K562 (cell line): ENCODE data around the gene KBTBD3. TPM values are rescaled to one million over a fixed set of nuclear protein-coding genes. Genes with fewer than 3 reads are reported as not detected.

ENCODE experiments used
- ATAC-seq: fragments of 200-7000 bp; cut with Tn5 transposase; 3 replicates; pipeline ENCODE4 v1.9.1; 2020; ENCODE audit warnings: moderate library complexity
- BruUV-seq: library from RNA; stranded (reverse); fragments of 400-500 nt; replicated peaks from 2 replicates; lab custom pipeline; 2021; lab: Mats Ljungman, UMichigan
- CTCF ChIA-PET: fragments of 300-600 bp; formaldehyde crosslinking; extraction: SDS; loops from one replicate; lab custom pipeline; 2021; ENCODE audit warnings: low intra/inter-chr PET ratio; lab: Yijun Ruan, JAX
- POLR2A ChIA-PET: fragments of 300-600, 350-650 bp; sonication (Branson Sonifier 250); formaldehyde crosslinking; extraction: SDS; loops from one replicate; lab custom pipeline; 2021; ENCODE audit warnings: antibody characterized with exemption, inconsistent platforms; lab: Yijun Ruan, JAX
- DNase-seq, 4 experiments: peaks; one replicate each; pipeline versions ENCODE4 v3.0.0 to v3.0.0-alpha.2; 2011 to 2018; ENCODE audit warnings: low spot score in 3 of 4, mixed read lengths in 3 of 4; ENCODE audit errors: extremely low read depth in 1 of 4
- FAIRE-seq: peaks from 2 replicates; lab custom pipeline; 2011; peaks lifted over from hg19 to GRCh38; lab: Jason Lieb, UNC
- H2AFZ ChIP-seq: 2 replicates; pipeline ENCODE4 v1.6.0; 2011; ENCODE audit warnings: low read depth, low read length, control low read depth, inconsistent platforms
- H3K27ac ChIP-seq: fragments of 200-600 bp; 3 replicates; pipeline ENCODE4 v1.8.0; 2011; ENCODE audit warnings: low read depth, mild to moderate bottlenecking, control low read depth, inconsistent platforms, low read length, moderate library complexity, mixed read lengths; ENCODE audit errors: extremely low read depth
- H3K27me3 ChIP-seq, 2 experiments: fragments of 300-600 bp in 1 of 2; 2 replicates in 1 of 2; 3 replicates in 1 of 2; pipeline versions ENCODE4 v1.6.0 to v1.8.0; 2011; ENCODE audit warnings: inconsistent platforms in 2 of 2, low read length in 2 of 2, mild to moderate bottlenecking in 1 of 2, mixed read lengths in 1 of 2, moderate library complexity in 1 of 2; ENCODE audit not compliant: control insufficient read depth in 2 of 2, insufficient read depth in 2 of 2
- H3K36me3 ChIP-seq: fragments of 300-600 bp; 3 replicates; pipeline ENCODE4 v1.8.0; 2011; ENCODE audit warnings: mild to moderate bottlenecking, low read length, inconsistent platforms; ENCODE audit not compliant: control insufficient read depth, insufficient read depth
- H3K4me1 ChIP-seq, 2 experiments: fragments of 200-600 bp in 1 of 2; replicated peaks in 1 of 2; 2 replicates in 1 of 2; 3 replicates in 1 of 2; pipeline versions ENCODE4 v1.5.1 to v1.8.0; 2011; ENCODE audit warnings: inconsistent platforms in 2 of 2, low read length in 2 of 2, mild to moderate bottlenecking in 1 of 2, mixed read lengths in 1 of 2, moderate library complexity in 1 of 2; ENCODE audit not compliant: control insufficient read depth in 2 of 2, insufficient read depth in 2 of 2
- H3K4me2 ChIP-seq: 2 replicates; pipeline ENCODE4 v1.6.1; 2011; ENCODE audit warnings: low read length, control low read depth, inconsistent platforms, mixed read lengths; ENCODE audit not compliant: insufficient read depth
- H3K4me3 ChIP-seq: fragments of 200-600 bp; sonication (generic), shearing (Covaris generic); 2 replicates; pipeline ENCODE4 v1.5.1; 2016; ENCODE audit warnings: control low read depth, inconsistent platforms
- H3K79me2 ChIP-seq: fragments of 200-600 bp; 3 replicates; pipeline ENCODE4 v1.8.0; 2011; ENCODE audit warnings: low read length, inconsistent platforms; ENCODE audit not compliant: control insufficient read depth, insufficient read depth
- H3K9ac ChIP-seq, 2 experiments: 2 replicates each; pipeline versions ENCODE4 v1.6.0 to v1.6.1; 2011; ENCODE audit warnings: low read depth in 2 of 2, low read length in 2 of 2, control low read depth in 1 of 2, inconsistent platforms in 1 of 2, mild to moderate bottlenecking in 1 of 2, mixed read lengths in 1 of 2; ENCODE audit not compliant: insufficient read depth in 1 of 2
- H3K9me1 ChIP-seq: one replicate; pipeline ENCODE4 v1.6.0; 2011; ENCODE audit warnings: inconsistent platforms, mild to moderate bottlenecking, low read length, moderate library complexity; ENCODE audit not compliant: control insufficient read depth, insufficient read depth
- H3K9me3 ChIP-seq: replicated peaks from 2 replicates; pipeline ENCODE4 v1.5.1; 2011; ENCODE audit warnings: low read depth, low read length, inconsistent platforms; ENCODE audit not compliant: control insufficient read depth, insufficient read depth
- H4K20me1 ChIP-seq: replicated peaks from 2 replicates; pipeline ENCODE4 v1.6.1; 2011; ENCODE audit warnings: low read length, inconsistent platforms, mixed read lengths; ENCODE audit not compliant: control insufficient read depth, insufficient read depth
- BCOR ChIP-seq: fragments of 450-650 bp; IDR thresholded peaks from 2 replicates; pipeline ENCODE4 v1.6.1; 2016
- EP300 ChIP-seq: IDR thresholded peaks from 2 replicates; pipeline ENCODE4 v1.6.1; 2012; ENCODE audit warnings: low read length, improper control_type of control experiment
- HDAC3 ChIP-seq: fragments of 450-650 bp; IDR thresholded peaks from 2 replicates; pipeline ENCODE4 v1.6.1; 2018; ENCODE audit warnings: borderline replicate concordance, mild to moderate bottlenecking, moderate library complexity; ENCODE audit not compliant: partially characterized antibody
- HNRNPLL ChIP-seq: fragments of 200-400 bp; formaldehyde crosslinking; IDR thresholded peaks from 2 replicates; pipeline ENCODE4 v1.6.1; 2017; ENCODE audit warnings: low read length, low read depth, mild to moderate bottlenecking; ENCODE audit not compliant: poor library complexity, severe bottlenecking
- JUND ChIP-seq, 2 experiments: IDR thresholded peaks; 2 replicates in 1 of 2; 3 replicates in 1 of 2; pipeline ENCODE4 v1.6.1; 2011; ENCODE audit warnings: borderline replicate concordance in 2 of 2, low read depth in 2 of 2, low read length in 2 of 2, improper control_type of control experiment in 1 of 2, missing biosample characterization in 1 of 2, missing genetic modification characterization in 1 of 2, missing genetic modification reagents in 1 of 2
- MXI1 ChIP-seq: IDR thresholded peaks from 2 replicates; pipeline ENCODE4 v1.6.1; 2011; ENCODE audit warnings: low read depth, mild to moderate bottlenecking, improper control_type of control experiment, low read length
- NCOA2 ChIP-seq, 2 experiments: fragments of 450-650 bp; IDR thresholded peaks; 2 replicates each; pipeline ENCODE4 v1.6.1; 2018; ENCODE audit warnings: mild to moderate bottlenecking in 2 of 2, moderate library complexity in 1 of 2; ENCODE audit not compliant: partially characterized antibody in 2 of 2
- NRF1 ChIP-seq, 2 experiments: fragments of 450-650 bp; IDR thresholded peaks in 1 of 2; conservative IDR thresholded peaks in 1 of 2; 2 replicates each; pipeline ENCODE4 v1.6.1; 2014; ENCODE audit warnings: mild to moderate bottlenecking in 2 of 2
- POLR2A ChIP-seq: fragments of 450-650 bp; conservative IDR thresholded peaks from 2 replicates; pipeline ENCODE4 v1.6.1; 2016
- SMAD3 ChIP-seq: fragments of 450-650 bp; formaldehyde crosslinking; conservative IDR thresholded peaks from 2 replicates; pipeline ENCODE4 v1.4.0; 2020; ENCODE audit warnings: mild to moderate bottlenecking
- TCF3 ChIP-seq: sonication (generic); formaldehyde crosslinking; IDR thresholded peaks from 2 replicates; pipeline ENCODE4 v1.4.0; 2020; ENCODE audit warnings: mild to moderate bottlenecking, missing genetic modification reagents
- THRAP3 ChIP-seq: fragments of 450-650 bp; IDR thresholded peaks from 2 replicates; pipeline ENCODE4 v1.6.1; 2016; ENCODE audit warnings: mild to moderate bottlenecking, inconsistent platforms, borderline replicate concordance
- ZNF232 ChIP-seq: sonication (generic); formaldehyde crosslinking; IDR thresholded peaks from 2 replicates; pipeline ENCODE4 v1.8.0; 2022; ENCODE audit warnings: mild to moderate bottlenecking, missing genetic modification reagents
- ZNF57 ChIP-seq: fragments of 450-650 bp; formaldehyde crosslinking; IDR thresholded peaks from 2 replicates; pipeline ENCODE4 v1.4.0; 2020; ENCODE audit warnings: mild to moderate bottlenecking, moderate library complexity
- ZNF766 ChIP-seq: fragments of 200-800 bp; sonication (Bioruptor generic); conservative IDR thresholded peaks from 2 replicates; pipeline ENCODE4 v1.6.1; 2016; ENCODE audit warnings: missing genetic modification characterization, missing compliant biosample characterization
- ZSCAN32 ChIP-seq: fragments of 450-650 bp; formaldehyde crosslinking; IDR thresholded peaks from 2 replicates; pipeline ENCODE4 v1.4.0; 2020; ENCODE audit warnings: mild to moderate bottlenecking, moderate library complexity
- WGBS: fragments of 100-300 bp; shearing (Covaris generic); methylation state at CpG from one replicate; pipeline ENCODE4 v1.1.6; 2016; ENCODE audit warnings: low coverage, mixed read lengths; ENCODE audit not compliant: insufficient coverage; ENCODE audit errors: missing lambda C conversion rate; 5-methylcytosine and 5-hydroxymethylcytosine counted together
- in situ Hi-C: fragments of 300-500 bp; cut with MboI; formaldehyde crosslinking; loops from 4 replicates; pipeline ENCODE4 v1.15.0; 2018; ENCODE audit warnings: inconsistent platforms, mixed read lengths
- intact Hi-C: fragments of 100-400 bp; cut with micrococcal nuclease; formaldehyde crosslinking; loops from 2 replicates; pipeline ENCODE4 v1.14.2; 2022
- polyA plus RNA-seq, 8 experiments: library from polyadenylated mRNA; depleted of rRNA in 4 of 8; stranded (reverse) in 5 of 8; unstranded in 3 of 8; fragments of >200 nt; fragmentation: Nextera tagmentation in 2 of 8; fragmentation: Illumina TruSeq in 1 of 8; extraction: Ambion mirVana in 2 of 8; extraction: Trizol in 1 of 8; gene quantifications; 2 replicates each; pipeline versions ENCODE4 v1.2.1 to v1.2.3, GENCODE V29; 2011 to 2014; ENCODE audit warnings: inconsistent platforms in 1 of 8, missing spikeins in 1 of 8
- total RNA-seq, 7 experiments: library from RNA; depleted of rRNA in 6 of 7; stranded (reverse); fragments of >200 nt in 6 of 7; fragmentation: Illumina TruSeq in 2 of 7; extraction: Trizol in 2 of 7; gene quantifications; 2 replicates each; pipeline versions ENCODE4 v1.2.1 to v1.2.3, GENCODE V29; 2011 to 2021; ENCODE audit warnings: low replicate concordance in 1 of 7
- TF ChIP-seq, protein P1 (sequence below): fragments of 250-450 bp; sonication (Bioruptor Pico); IDR thresholded peaks from 2 replicates; pipeline ENCODE4 v1.5.0; 2021

KBTBD3 gene
- total and polyA plus RNA-seq, 9 of the 15 experiments (the other 6 are each of a cell fraction or from before 2014, with no cell fraction given), result 4.2 to 31.2 (median 6.4) TPM

DNA sequence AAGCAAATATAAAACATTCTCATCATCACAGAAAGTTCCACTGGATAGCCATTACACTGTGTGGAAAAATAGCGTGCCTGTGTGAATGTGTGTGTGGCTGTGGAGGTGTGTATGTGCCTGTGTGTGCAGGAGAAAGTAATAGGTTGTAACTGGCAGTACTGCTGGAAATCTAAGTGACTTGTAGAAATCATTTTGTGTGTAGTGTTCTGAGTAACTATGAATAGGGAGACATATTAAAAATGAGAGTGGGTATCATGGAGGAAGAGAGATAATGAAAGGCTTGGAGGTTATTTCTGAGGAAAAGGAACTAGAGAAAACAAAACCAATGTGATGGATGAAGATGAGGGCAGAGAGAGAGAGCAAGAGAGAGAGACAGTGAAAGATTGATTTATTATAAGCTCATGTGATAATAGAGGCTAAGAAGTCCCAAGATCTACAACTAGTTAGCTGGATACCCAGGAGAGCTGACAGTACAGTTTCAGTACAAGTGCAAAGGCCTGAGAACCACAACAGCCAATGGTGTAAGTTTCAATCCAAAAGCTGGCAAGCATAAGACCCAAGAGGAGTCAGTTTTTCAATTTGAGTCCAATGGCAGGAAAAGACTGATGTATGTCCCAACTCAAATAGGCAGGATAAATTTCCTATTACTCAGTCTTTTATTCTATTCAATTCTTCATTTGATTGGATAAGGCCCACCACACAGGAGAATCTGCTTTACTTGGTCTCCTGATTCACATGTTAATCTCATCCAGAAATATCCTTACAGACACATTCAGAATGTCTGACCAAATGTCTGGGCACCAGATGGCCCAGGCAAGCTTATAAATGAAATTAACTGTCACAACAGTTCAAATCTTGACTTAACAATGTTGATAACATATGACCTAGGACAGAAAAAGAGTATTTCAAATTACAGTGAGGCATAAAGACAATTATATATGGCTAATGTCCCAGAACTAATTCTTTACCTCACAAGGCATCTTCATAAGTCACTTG is 14.9 kb downstream of the KBTBD3 start:
- CTCF ChIA-PET, result no interaction called here
- intact Hi-C loops, result no loop called here

More for the DNA sequence above, 14.9 kb downstream of the KBTBD3 start:
- Histone ChIP-seq H3K79me2 (no peaks in the 10 kb centered on the region), H2AFZ (no peak overlapping the region), H3K9me3 (no peaks in the 10 kb centered on the region), H3K4me3 (no peak overlapping the region), H3K9me1 (no peaks in the 10 kb centered on the region), H3K4me2 (no peak overlapping the region), H3K27me3 (no peaks in the 10 kb centered on the region), H3K9ac (no peak overlapping the region), H3K27ac (no peak overlapping the region), H3K36me3 (no peaks in the 10 kb centered on the region), H4K20me1 (no peaks in the 10 kb centered on the region), H3K4me1 (no peaks in the 10 kb centered on the region)
- FAIRE-seq (no peak), DNase-seq (no peak), ATAC-seq (no peak)
- no TSS peak for BruUV-seq
- TF ChIP-seq MXI1 (no peak), SMAD3 (CRISPR knock-in tag) (no peak), HDAC3 (no peak), ZNF766 (no peak), NRF1 (conservative IDR thresholded peaks at IDR 0.05 in 1 of 2, IDR thresholded peaks at IDR 0.05 in 1 of 2) (no peak), NCOA2 (IDR thresholded peaks at IDR 0.05; ENCODE audit: partially characterized antibody in 2 of 2) (no peak), BCOR (no peak), THRAP3 (no peak), ZNF232 (CRISPR knock-in tag) (no peak), HNRNPLL (no peak), JUND (IDR thresholded peaks at IDR 0.05; ENCODE audit: borderline replicate concordance, low read depth, low read length) (no peak), JUND (tag; IDR thresholded peaks at IDR 0.05; ENCODE audit: borderline replicate concordance, low read depth, low read length) (no peak), ZSCAN32 (CRISPR knock-in tag) (no peak), EP300 (no peak), ZNF57 (CRISPR knock-in tag) (no peak), TCF3 (CRISPR knock-in tag) (no peak), POLR2A (no peak)
- TF ChIP-seq, protein P1, sequence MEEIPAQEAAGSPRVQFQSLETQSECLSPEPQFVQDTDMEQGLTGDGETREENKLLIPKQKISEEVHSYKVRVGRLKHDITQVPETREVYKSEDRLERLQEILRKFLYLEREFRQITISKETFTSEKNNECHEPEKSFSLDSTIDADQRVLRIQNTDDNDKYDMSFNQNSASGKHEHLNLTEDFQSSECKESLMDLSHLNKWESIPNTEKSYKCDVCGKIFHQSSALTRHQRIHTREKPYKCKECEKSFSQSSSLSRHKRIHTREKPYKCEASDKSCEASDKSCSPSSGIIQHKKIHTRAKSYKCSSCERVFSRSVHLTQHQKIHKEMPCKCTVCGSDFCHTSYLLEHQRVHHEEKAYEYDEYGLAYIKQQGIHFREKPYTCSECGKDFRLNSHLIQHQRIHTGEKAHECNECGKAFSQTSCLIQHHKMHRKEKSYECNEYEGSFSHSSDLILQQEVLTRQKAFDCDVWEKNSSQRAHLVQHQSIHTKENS, result no peak
- in situ Hi-C loops, result no loop called here
- POLR2A ChIA-PET, result no interaction called here
- WGBS, result 0% methylated on average over 1 of the region's 1 CpG
